ENCODE results near the gene MFSD12. TPM values are rescaled to one million over a fixed set of nuclear protein-coding genes. Genes with fewer than 3 reads are reported as not detected.

The MFSD12 gene
- total and polyA plus RNA-seq, 4 donors = 42.5 to 107 (median 65.5) TPM

GRCh38 chr19:3504735-3505134 lies 52.7 kb downstream of the MFSD12 start:
- Histone ChIP-seq H3K27ac (ENCODE audit: low read depth, low read length) (no peak overlapping the region), H3K36me3 (ENCODE audit: control insufficient read depth, insufficient read depth, low read length) (peaks cover 20% of the 10 kb centered on the region), H3K9me3 (ENCODE audit: control insufficient read depth, insufficient read depth, low read length) (no peaks in the 10 kb centered on the region), H3K27me3 (ENCODE audit: control insufficient read depth, insufficient read depth, low read length) (no peaks in the 10 kb centered on the region), H3K4me1 (ENCODE audit: control insufficient read depth, insufficient read depth, low read length) (peaks cover 42% of the 10 kb centered on the region), H3K4me3 (ENCODE audit: low read depth, low read length) (no peak overlapping the region)
- DNase-seq (ENCODE audit: low read depth in 4 of 6, low spot score in 6 of 6) = no peak
- 84% methylated on average over 4 of the region's 5 CpGs for WGBS (ENCODE audit: insufficient coverage)

GRCh38 chr19:3503036-3503572 lies 54.3 kb downstream of the MFSD12 start:
- no peaks in the 10 kb centered on the region for H3K27me3 ChIP-seq (ENCODE audit: control insufficient read depth, insufficient read depth, low read length)
- H3K36me3 ChIP-seq (ENCODE audit: control insufficient read depth, insufficient read depth, low read length) = peaks cover 3% of the 10 kb centered on the region
- WGBS (ENCODE audit: insufficient coverage) = 92% methylated on average over 13 of the region's 13 CpGs
- H3K27ac ChIP-seq (ENCODE audit: low read depth, low read length) = no peak overlapping the region
- H3K9me3 ChIP-seq (ENCODE audit: control insufficient read depth, insufficient read depth, low read length) = no peaks in the 10 kb centered on the region
- DNase-seq (ENCODE audit: low read depth in 4 of 6, low spot score in 6 of 6) = no peak
- H3K4me1 ChIP-seq (ENCODE audit: control insufficient read depth, insufficient read depth, low read length) = peaks cover 34% of the 10 kb centered on the region
- H3K4me3 ChIP-seq (ENCODE audit: low read depth, low read length) = no peak overlapping the region

DNA sequence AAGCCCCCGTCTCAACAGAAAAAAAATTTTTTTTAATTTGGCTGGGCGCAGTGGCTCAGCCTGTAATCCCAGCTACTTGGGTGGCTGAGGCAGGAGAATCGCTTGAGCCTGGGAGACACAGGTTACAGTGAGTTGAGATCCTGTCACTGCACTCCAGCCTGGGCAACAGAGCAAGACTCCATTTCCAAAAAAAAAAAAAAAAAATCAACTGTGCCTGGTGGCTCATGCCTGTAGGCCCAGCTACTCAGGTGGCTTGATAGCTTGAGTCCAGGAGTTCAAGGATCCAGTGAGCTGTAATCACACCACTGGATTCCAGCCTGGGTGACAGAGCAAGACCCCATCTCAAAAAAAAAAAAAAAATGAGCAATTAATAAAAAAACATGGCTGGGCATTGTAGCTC lies 55.6 kb downstream of the MFSD12 start:
- WGBS (ENCODE audit: insufficient coverage) = 100% methylated on average over 2 of the region's 3 CpGs
- peaks cover 22% of the 10 kb centered on the region for H3K4me1 ChIP-seq (ENCODE audit: control insufficient read depth, insufficient read depth, low read length)

GRCh38 chr19:3500429-3501101 lies 56.8 kb downstream of the MFSD12 start, which contains the start of gene DOHH:
TSS of gene DOHH (minus strand) at chr19:3500674. CDS start at chr19:3496814, 3,860 bp downstream.
- Histone ChIP-seq H3K4me1 (ENCODE audit: control insufficient read depth, insufficient read depth, low read length) (peaks cover 16% of the 10 kb centered on the region), H3K27me3 (ENCODE audit: control insufficient read depth, insufficient read depth, low read length) (no peaks in the 10 kb centered on the region), H3K36me3 (ENCODE audit: control insufficient read depth, insufficient read depth, low read length) (peaks cover 25% of the 10 kb centered on the region), H3K9me3 (ENCODE audit: control insufficient read depth, insufficient read depth, low read length) (no peaks in the 10 kb centered on the region), H3K4me3 (ENCODE audit: low read depth, low read length) (peak within 1 kb of the TSS; percentile 87), H3K27ac (ENCODE audit: low read depth, low read length) (peak within 1 kb of the TSS; percentile 92)
- DNase-seq (ENCODE audit: low read depth in 4 of 6, low spot score in 6 of 6) = peak; percentile 93 to 99 (median 95)
- WGBS (ENCODE audit: insufficient coverage) = 0% methylated on average over 50 of the region's 52 CpGs

More for the DNA sequence above, 55.6 kb downstream of the MFSD12 start:
- Histone ChIP-seq H3K27ac (ENCODE audit: low read depth, low read length) (no peak overlapping the region), H3K36me3 (ENCODE audit: control insufficient read depth, insufficient read depth, low read length) (peaks cover 16% of the 10 kb centered on the region), H3K9me3 (ENCODE audit: control insufficient read depth, insufficient read depth, low read length) (no peaks in the 10 kb centered on the region), H3K4me3 (ENCODE audit: low read depth, low read length) (no peak overlapping the region), H3K27me3 (ENCODE audit: control insufficient read depth, insufficient read depth, low read length) (no peaks in the 10 kb centered on the region)
- DNase-seq (ENCODE audit: low read depth in 4 of 6, low spot score in 6 of 6) = no peak

DNA sequence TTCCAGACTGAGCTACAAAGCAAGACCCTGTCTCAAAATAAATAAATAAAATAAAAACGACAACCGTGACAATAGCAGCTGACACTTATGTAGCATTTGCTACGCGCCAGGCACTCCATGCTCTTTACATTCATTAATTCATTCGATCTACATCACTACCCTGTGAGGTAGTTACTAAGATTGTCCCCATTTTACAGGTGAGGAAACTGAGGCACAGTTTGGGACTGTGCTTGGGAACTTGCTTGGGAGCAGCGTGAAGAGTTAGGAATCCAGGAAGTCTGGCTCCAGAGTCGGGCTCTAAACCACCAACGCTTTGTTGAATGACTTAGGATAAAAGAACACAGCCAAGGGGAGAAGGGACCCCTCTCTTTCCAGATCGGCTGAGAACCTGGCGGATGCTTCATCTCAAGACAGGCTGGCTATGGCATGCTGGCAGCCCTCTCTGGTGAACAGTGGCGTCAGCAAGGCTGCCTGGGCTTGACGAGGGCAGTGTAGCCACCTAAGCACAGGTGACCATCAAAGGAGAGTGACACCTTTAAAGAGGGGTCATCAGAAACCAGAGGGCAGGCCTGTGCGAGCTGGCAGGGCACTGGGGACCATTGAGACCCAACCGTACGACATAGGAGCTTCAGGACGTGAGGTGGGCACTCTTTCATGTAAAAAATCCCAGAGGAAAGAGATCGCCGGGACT lies 57.5 kb downstream of the MFSD12 start:
- no peak for DNase-seq (ENCODE audit: low read depth in 4 of 6, low spot score in 6 of 6)
- H3K9me3 ChIP-seq (ENCODE audit: control insufficient read depth, insufficient read depth, low read length) = no peaks in the 10 kb centered on the region
- 4% methylated on average over 13 of the region's 18 CpGs for WGBS (ENCODE audit: insufficient coverage)

GRCh38 chr19:3497757-3498520 lies 59.4 kb downstream of the MFSD12 start:
- H3K27me3 ChIP-seq (ENCODE audit: control insufficient read depth, insufficient read depth, low read length) = no peaks in the 10 kb centered on the region
- no peak for DNase-seq (ENCODE audit: low read depth in 4 of 6, low spot score in 6 of 6)
- 97% methylated on average over 4 of the region's 5 CpGs for WGBS (ENCODE audit: insufficient coverage)

More for the DNA sequence above, 57.5 kb downstream of the MFSD12 start:
- H3K27me3 ChIP-seq (ENCODE audit: control insufficient read depth, insufficient read depth, low read length) = no peaks in the 10 kb centered on the region
- peak overlapping the region; percentile 92 for H3K27ac ChIP-seq (ENCODE audit: low read depth, low read length)
- H3K4me3 ChIP-seq (ENCODE audit: low read depth, low read length) = peak overlapping the region; percentile 87
- H3K36me3 ChIP-seq (ENCODE audit: control insufficient read depth, insufficient read depth, low read length) = peaks cover 31% of the 10 kb centered on the region
- H3K4me1 ChIP-seq (ENCODE audit: control insufficient read depth, insufficient read depth, low read length) = peaks cover 10% of the 10 kb centered on the region

DNA sequence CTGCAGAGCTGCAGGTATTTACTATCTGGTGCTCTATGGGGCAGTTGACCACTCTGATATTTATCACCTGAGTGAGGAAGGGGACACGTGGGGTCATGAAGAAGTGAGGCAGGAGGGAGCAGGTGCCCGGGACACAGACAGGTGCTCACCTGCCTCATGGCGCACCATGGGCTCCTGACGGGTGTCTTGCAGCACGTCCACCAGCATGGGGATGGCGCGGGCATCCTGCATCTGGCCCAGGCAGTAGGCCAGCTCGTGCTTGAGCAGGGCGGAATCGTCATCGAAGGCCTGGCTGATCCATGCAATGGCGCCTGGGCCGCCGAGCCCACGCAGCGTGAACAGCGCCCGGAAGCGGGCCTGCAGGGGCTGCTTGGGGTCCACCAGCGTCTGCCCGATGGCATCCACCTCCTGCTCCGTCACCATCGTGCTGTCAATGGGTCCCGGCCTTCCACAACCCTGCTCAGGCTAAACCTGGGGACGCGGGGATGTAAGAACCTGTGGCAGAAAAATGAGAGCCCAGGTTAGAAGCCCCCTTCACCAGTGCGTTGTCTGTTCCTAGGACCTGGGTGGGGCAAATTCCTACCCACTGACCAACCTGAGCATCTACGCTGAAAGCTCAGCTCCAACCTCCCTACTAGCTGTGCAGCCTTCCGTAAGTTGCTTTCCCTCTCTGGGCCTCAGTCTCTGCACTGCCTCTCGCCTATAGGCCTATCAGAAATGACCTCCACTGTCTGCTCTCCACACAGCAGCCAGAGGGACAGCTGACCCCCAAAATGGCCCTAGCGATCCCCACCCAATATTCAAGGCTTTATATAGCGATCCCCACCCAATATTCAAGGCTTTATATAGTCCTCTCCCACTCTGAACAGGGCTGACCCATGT lies 60.8 kb downstream of the MFSD12 start:
- peaks cover 63% of the 10 kb centered on the region for H3K36me3 ChIP-seq (ENCODE audit: control insufficient read depth, insufficient read depth, low read length)

More at GRCh38 chr19:3497757-3498520, 59.4 kb downstream of the MFSD12 start:
- Histone ChIP-seq H3K27ac (ENCODE audit: low read depth, low read length) (no peak overlapping the region), H3K36me3 (ENCODE audit: control insufficient read depth, insufficient read depth, low read length) (peaks cover 50% of the 10 kb centered on the region), H3K9me3 (ENCODE audit: control insufficient read depth, insufficient read depth, low read length) (no peaks in the 10 kb centered on the region), H3K4me3 (ENCODE audit: low read depth, low read length) (no peak overlapping the region), H3K4me1 (ENCODE audit: control insufficient read depth, insufficient read depth, low read length) (peaks cover 10% of the 10 kb centered on the region)

DNA sequence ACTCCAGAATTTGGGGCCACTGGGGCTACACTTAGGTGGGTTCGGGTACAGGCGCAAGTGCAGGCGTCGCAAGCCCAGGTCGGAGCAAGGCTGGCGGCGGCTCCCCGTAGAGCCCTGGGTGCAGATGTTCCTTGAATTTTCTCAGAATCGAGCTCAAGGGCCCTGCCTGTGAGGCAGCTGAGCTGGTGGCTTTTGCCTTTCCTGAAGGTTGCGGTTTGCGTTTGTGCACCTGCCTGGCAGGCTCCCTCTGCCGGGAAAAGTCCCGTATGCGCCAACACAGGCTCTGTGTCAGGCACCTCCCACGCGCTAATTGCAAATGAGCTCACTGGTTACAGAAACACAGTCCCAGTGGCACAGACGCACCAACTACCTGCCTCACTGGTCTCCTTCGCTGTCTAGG lies 62.8 kb downstream of the MFSD12 start:
- no peaks in the 10 kb centered on the region for H3K9me3 ChIP-seq (ENCODE audit: control insufficient read depth, insufficient read depth, low read length)
- H3K4me3 ChIP-seq (ENCODE audit: low read depth, low read length) = no peak overlapping the region
- WGBS (ENCODE audit: insufficient coverage) = 92% methylated on average over 18 of the region's 18 CpGs
- DNase-seq (ENCODE audit: low read depth in 4 of 6, low spot score in 6 of 6) = no peak
- H3K36me3 ChIP-seq (ENCODE audit: control insufficient read depth, insufficient read depth, low read length) = peaks cover 83% of the 10 kb centered on the region
- no peak overlapping the region for H3K27ac ChIP-seq (ENCODE audit: low read depth, low read length)
- H3K4me1 ChIP-seq (ENCODE audit: control insufficient read depth, insufficient read depth, low read length) = peaks cover 3% of the 10 kb centered on the region
- no peaks in the 10 kb centered on the region for H3K27me3 ChIP-seq (ENCODE audit: control insufficient read depth, insufficient read depth, low read length)

More for the DNA sequence above, 60.8 kb downstream of the MFSD12 start:
- DNase-seq (ENCODE audit: low read depth in 4 of 6, low spot score in 6 of 6) = no peak
- Histone ChIP-seq H3K27ac (ENCODE audit: low read depth, low read length) (no peak overlapping the region), H3K4me1 (ENCODE audit: control insufficient read depth, insufficient read depth, low read length) (peaks cover 10% of the 10 kb centered on the region), H3K27me3 (ENCODE audit: control insufficient read depth, insufficient read depth, low read length) (no peaks in the 10 kb centered on the region), H3K9me3 (ENCODE audit: control insufficient read depth, insufficient read depth, low read length) (no peaks in the 10 kb centered on the region), H3K4me3 (ENCODE audit: low read depth, low read length) (no peak overlapping the region)
- 96% methylated on average over 32 of the region's 32 CpGs for WGBS (ENCODE audit: insufficient coverage)

Measured in spinal cord (tissue), 10 donors.